AG09309 (cell line): ENCODE measurements around the gene CDC42BPG.
"Not testable (repeated sequence)": the region's sequence is repeated elsewhere in the genome, so short reads cannot be mapped to it uniquely, and the experiment has no call there.

Experiments
- DNase-seq: peaks from one replicate; pipeline ENCODE4 v3.0.0-alpha.2; 2010; ENCODE audit warnings: low read depth
- H3K4me3 ChIP-seq: 2 replicates; pipeline ENCODE4 v1.5.1; 2011; ENCODE audit warnings: mild to moderate bottlenecking, low read depth, low read length, moderate library complexity; ENCODE audit not compliant: control insufficient read depth
- TF ChIP-seq, protein P1 (sequence below): IDR thresholded peaks from 2 replicates; pipeline ENCODE4 v1.5.1; 2011; ENCODE audit warnings: mild to moderate bottlenecking, low read depth, low read length, inconsistent platforms; ENCODE audit not compliant: insufficient read depth, control insufficient read depth; ENCODE audit errors: missing control alignments

Gene CDC42BPG

GRCh38 chr11:64827451-64827839 lies 17.0 kb downstream of the CDC42BPG start:
- TF ChIP-seq, protein P1, sequence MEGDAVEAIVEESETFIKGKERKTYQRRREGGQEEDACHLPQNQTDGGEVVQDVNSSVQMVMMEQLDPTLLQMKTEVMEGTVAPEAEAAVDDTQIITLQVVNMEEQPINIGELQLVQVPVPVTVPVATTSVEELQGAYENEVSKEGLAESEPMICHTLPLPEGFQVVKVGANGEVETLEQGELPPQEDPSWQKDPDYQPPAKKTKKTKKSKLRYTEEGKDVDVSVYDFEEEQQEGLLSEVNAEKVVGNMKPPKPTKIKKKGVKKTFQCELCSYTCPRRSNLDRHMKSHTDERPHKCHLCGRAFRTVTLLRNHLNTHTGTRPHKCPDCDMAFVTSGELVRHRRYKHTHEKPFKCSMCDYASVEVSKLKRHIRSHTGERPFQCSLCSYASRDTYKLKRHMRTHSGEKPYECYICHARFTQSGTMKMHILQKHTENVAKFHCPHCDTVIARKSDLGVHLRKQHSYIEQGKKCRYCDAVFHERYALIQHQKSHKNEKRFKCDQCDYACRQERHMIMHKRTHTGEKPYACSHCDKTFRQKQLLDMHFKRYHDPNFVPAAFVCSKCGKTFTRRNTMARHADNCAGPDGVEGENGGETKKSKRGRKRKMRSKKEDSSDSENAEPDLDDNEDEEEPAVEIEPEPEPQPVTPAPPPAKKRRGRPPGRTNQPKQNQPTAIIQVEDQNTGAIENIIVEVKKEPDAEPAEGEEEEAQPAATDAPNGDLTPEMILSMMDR: no peak
- no peak for DNase-seq
- no peak overlapping the region for H3K4me3 ChIP-seq

GRCh38 chr11:64826578-64827450 lies 17.6 kb downstream of the CDC42BPG start:
- H3K4me3 ChIP-seq: no peak overlapping the region

DNA sequence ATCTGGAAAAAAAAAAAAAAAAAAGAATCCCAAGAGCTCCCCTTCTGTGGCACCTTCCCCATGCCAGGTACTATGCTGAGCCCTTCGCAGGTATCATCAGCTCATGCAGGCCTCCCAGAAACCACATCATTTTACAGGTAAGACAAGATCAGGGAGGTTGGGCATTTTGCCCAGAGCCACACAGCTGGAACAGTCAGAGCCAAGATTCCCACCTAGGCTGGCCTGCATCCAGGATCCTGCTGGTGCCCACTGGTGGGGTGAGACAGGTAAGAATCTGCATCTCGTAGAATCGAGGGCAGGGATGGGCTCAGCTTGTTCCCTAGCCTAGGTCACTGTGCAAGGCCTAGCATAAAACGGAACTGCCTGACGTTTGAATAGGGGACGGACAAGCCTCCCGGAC lies 18.4 kb downstream of the CDC42BPG start:
- H3K4me3 ChIP-seq: no peak overlapping the region
- TF ChIP-seq, protein P1: no peak
- DNase-seq: no peak

More at GRCh38 chr11:64826578-64827450, 17.6 kb downstream of the CDC42BPG start:
- TF ChIP-seq, protein P1: no peak
- DNase-seq: no peak

- TF ChIP-seq, protein P1: no peak
- DNase-seq: no peak
Observed at GRCh38 chr11:64823568-64824119, 20.8 kb downstream of the CDC42BPG start.

DNA sequence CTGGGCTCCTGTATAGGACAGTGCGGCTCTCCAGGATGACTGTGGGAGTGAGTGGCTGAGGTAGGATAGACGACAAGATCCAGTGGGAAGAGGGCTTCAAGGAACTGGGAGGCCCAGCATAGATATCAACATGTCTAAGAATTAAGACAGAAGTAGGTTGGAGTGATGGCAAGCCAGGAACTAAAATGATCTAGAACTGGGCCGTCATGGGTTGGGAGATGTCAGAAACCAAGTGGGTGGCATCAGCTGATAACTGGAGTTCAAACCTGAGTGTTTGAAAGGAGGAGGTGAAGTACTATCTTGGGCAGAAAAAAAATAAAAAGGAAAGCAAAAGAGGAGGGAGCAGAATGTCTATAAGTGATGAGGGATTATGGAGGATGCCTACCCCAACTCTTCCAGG lies 27.0 kb downstream of the CDC42BPG start:
- TF ChIP-seq, protein P1: no peak
- H3K4me3 ChIP-seq: no peak overlapping the region
- DNase-seq: no peak

More at GRCh38 chr11:64823568-64824119, 20.8 kb downstream of the CDC42BPG start:
- no peak overlapping the region for H3K4me3 ChIP-seq

DNA sequence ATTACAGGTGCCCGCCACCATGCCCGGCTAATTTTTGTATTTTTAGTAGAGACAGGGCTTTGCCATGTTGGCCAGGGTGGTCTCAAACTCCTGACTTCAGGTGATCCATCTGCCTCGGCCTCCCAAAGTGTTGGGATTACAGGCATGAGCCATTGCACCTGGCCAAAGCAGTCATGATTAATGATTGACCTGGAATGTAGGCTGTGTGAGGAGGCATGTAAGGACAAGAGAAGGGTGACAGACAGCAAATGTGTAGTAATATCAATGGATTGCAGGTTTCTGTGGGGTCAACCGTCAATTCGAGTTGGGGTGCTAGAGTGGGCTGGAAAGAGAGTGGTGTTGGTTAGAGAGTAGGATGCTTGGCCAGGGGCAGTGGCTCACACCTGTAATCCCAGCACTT lies 29.0 kb downstream of the CDC42BPG start:
- H3K4me3 ChIP-seq, DNase-seq: not testable (repeated sequence)

DNA sequence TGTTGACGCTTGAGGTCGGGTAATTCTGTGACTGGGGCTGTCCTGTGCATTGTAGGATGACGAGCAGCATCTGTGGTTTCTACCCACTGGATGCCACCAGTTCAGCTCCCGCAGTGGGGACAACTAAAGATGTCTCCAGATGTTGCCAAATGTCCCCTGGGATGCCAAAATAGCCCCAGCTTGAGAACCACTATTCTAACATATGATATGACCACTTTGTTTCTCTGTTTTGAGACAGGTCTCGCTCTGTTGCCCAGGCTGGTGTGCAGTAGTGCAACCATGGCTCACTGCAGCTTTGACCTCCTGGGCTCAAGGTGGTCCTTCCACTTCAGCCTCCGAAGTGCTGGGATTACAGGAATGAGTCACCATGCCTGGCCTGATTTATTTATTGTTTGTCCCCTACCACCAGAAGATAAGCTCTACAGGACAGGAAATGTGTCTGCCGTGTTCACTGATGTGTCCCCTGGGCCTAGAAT lies 29.7 kb downstream of the CDC42BPG start:
- no peak for DNase-seq
- H3K4me3 ChIP-seq: no peak overlapping the region
- TF ChIP-seq, protein P1: no peak
